Putamen (tissue), 1 donor: ENCODE measurements around the gene PPM1K.
A peak's percentile ranks its signal among the peaks of the same experiment; 100 is the strongest.

Source experiments
- DNase-seq: peaks from one replicate; pipeline ENCODE4 v3.0.0-alpha.2; 2016; ENCODE audit warnings: low spot score

The PPM1K gene

DNA sequence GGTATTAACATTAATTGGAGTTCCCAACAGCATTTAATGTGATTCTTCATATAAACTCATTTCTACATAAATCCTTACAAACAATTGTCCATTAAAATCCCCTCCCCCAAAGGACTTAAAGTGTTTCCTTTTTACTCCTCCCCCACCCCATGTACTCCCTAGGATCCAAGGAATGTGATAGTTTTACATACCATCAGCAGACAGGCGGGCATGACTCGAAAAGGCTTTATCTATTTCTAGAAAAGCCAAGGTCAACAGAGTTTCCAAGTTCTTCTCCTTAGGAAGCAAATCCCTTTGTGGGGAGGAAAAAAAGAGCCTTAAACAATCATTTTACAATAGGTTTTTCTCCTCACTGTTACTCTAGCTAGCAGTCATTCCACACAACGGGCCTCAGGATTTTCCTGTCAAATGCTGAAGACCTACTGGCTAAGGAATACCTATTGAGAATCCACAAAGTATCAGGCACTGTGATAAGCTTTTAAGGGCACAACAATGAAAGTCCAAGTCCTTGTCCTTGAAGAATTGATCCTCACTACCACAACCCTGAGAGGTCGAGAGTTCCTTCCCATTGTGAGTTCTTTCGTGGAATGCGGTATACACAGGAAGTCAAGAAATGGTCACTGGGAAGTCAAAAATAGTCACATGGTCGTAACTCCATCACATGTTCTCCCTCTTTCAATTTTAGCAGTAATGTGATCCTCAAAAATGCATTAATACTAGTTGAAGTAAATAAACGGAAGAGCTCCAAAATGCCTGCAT lies 7.2 kb downstream of the PPM1K start:
- no peak for DNase-seq

- no peak for DNase-seq
Measured at GRCh38 chr4:88275949-88276515, 8.3 kb downstream of the PPM1K start.

GRCh38 chr4:88275516-88275915 lies 8.8 kb downstream of the PPM1K start:
- no peak for DNase-seq

DNA sequence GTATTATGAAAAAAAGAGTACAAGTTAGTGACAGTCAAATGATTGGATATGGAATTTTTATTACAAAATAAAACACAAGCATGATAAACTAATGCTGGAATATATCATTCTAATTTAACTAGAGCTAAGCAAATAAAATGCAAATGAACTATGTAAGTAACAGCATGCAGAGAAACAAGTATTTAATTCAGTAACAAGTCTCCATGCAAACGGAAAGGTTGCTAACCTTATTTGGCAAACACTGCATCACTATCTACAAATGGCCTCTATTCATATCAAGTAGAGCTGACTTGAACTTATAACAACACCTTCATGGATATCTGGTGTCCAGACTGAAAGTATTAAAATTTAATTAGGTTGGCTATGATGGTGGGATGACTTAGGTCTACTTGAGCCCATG lies 15.4 kb downstream of the PPM1K start:
- no peak for DNase-seq

- DNase-seq: no peak
Measured at GRCh38 chr4:88264336-88264735, 20.0 kb downstream of the PPM1K start.

DNA sequence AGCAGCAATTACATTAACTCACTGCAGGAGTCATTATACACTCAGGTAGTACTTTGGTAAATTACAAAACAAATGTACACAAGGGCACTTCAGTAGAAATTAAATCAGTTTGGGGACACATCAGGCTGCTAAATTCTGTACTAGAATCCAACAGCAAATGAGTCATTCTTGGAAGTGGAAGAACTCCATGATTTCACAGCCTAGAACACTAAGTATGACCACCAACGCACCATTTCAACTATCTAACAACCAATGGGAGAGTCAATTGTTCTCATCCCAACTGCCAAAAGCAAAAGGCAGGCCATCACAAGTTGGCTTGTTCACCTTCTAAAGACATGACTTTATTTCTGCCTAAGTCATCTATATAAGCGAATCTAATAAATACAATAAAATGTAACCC lies 26.6 kb downstream of the PPM1K start:
- DNase-seq: no peak

- DNase-seq: no peak
Measured at GRCh38 chr4:88255111-88255510, 29.2 kb downstream of the PPM1K start.

- no peak for DNase-seq
Measured at GRCh38 chr4:88251924-88252323, 32.4 kb downstream of the PPM1K start.

DNA sequence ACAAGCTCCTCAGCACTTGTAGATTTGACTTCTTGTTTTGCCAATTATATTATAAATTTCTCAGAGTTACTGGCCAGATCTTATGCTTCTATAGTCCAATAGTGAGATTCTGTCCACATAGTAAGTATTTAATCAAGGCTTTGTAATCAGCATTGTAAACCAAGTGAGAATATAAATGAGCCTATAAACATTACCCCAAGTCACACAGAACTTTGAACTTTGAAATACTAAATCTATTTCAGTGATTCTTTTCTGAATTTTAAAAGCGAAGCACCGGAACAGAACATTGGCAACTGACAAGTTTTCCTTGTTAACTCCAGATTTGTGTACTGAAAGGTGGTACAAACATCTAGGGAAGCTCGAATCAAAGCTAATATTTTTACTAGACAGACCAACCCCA lies 37.2 kb downstream of the PPM1K start:
- DNase-seq: no peak

GRCh38 chr4:88246600-88246999 lies 37.8 kb downstream of the PPM1K start:
- no peak for DNase-seq

DNA sequence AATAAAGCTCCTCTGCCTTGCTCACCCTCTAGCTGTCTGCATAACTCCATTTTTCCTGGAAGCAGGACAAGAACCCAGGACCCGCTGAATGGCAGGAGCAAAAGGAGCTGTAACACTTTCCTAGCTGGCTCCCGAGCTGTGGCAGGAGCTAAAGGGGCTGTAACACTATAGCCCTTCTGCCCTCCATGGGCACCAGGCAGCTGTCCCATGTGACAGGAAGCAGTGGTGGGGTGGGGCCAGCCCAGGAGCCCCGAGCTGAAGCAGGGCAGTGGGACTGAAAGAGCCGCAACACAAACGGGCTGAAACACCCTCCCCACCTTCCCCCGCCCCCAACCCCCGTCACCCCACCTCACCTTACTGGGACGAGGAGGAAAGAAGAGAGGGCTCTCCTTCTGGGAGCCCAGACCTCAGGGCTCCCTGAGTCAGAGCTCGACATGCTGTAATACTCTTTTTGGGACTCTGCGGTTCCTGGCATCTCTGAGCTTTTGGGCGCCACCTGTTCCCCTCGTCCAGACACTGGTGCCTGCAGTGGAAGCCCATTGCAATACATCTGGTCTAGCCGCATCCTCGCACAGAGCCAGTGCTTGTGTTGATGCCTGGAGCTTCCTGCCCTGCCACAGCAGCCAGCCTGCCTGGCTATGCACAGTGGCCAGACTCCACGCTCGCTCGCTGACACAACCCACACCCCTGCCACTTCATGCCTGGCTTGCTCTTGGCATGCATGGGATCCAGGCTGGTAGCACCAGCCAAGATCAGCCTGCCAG lies 39.4 kb downstream of the PPM1K start:
- no peak for DNase-seq

GRCh38 chr4:88244056-88244455 lies 40.3 kb downstream of the PPM1K start:
- no peak for DNase-seq

- no peak for DNase-seq
Measured at GRCh38 chr4:88242144-88242543, 42.2 kb downstream of the PPM1K start.

- no peak for DNase-seq
Measured at GRCh38 chr4:88240297-88240714, 44.1 kb downstream of the PPM1K start.

- DNase-seq: no peak
Measured at GRCh38 chr4:88230969-88231771, 53.2 kb downstream of the PPM1K start.

GRCh38 chr4:88230461-88230891 lies 53.9 kb downstream of the PPM1K start:
- no peak for DNase-seq

DNA sequence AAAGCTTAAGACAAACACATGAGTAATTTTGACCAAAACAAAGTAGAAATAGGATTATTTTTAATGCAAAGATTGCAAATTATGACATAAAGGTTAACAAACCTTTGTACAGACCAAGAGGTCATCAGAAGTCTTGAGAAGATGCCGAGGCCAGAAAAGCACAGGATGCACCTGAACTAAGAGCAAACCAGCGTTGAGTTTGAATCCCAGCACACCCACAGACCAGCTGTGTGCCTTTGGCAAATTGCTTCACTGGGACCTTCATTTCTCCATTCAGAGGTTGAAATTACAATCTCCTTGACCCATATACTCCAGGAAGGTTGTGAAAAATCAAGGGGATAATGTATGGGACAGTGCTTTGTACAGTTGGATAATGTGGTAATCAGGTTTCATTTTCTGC lies 56.6 kb downstream of the PPM1K start:
- DNase-seq: no peak

DNA sequence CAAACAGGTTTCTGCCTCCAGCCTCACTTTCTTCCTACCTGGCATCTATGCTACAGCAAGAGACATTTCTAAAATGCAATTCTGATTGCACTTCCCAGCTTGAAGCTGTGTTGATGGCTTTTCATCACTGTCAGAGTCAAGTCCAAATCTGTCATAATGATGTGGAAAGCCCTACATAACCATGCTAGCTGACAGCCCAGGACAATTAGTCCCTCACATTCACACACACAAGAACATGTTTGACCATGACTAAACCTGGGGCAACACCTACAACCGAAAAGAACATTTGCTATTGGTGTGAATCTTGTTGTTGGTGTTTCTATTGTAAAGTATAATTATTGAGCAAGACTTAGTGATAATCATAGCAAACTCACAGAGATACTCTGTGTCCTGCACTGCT lies 58.2 kb downstream of the PPM1K start:
- DNase-seq: no peak

DNA sequence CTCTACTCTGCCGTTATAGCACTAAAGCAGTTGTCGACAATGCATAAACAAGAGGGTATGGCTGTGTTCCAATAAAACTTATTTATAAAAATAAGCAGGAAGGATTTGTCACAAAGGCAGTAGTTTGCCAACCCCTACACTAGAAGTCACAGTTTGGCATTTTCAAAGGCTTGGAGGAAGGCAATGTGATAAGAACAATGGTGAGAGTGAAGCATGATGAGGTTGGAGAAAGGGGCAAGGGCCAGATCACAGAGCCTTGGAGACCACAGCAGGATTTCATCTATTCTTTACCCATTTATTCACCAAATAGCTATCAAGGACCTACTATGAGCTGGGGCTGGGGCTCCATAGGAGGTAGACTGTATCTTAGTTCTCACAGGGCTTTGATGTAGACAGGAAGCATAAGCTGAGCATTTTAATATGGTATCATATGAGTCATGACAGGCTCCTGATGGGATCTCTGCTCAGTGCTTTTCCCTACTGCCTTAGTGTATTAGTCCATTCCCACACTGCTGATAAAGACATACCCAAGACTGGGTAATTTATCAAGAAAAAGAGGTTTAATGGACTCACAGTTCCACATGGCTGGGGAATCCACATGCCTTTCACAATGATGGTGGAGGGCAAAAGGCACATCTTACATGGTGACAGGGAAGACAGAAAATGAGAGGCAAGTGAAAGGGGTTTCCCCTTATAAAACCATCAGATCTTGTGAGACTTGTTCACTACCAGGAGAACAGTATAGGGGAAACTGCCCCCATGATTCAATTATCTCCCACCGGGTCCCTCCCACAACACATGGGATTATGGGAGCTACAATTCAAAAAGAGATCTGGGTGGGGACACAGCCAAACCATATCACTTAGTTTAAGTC lies 58.9 kb downstream of the PPM1K start:
- DNase-seq: no peak

DNA sequence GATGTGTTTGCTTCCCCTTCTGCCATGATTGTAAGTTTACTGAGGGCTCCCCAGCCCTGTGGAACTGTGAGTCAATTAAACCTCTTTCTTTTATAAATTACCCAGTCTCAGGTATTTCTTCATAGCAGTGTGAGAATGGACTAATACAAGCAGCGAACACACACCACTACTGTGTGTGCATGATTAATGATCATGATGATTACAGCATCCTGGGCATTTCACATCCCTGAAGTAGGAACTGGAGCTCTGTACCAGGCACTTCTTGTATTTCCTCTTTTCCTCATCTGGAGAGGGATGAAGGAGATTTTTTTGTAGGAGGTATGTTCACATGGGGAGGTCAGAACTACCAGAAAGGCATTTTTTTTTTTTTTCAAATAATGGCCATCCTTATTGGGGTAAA lies 60.8 kb downstream of the PPM1K start:
- DNase-seq: no peak

- DNase-seq: peak; percentile 55
Measured at GRCh38 chr4:88219099-88219498, 65.3 kb downstream of the PPM1K start.
